Vagina (tissue), 2 donors: Measurements from ENCODE around the gene SMU1.

Source experiments
- POLR2A ChIP-seq, 2 donors: fragments of 450-650 bp; IDR thresholded peaks; one replicate each; pipeline ENCODE4 v1.6.1; 2017; ENCODE audit warnings: antibody characterized with exemption in 2 of 2, mild to moderate bottlenecking in 2 of 2, moderate library complexity in 2 of 2
- POLR2AphosphoS5 ChIP-seq, 2 donors: sonication (generic); formaldehyde crosslinking; IDR thresholded peaks; one replicate each; pipeline ENCODE4 v1.9.0; 2017; ENCODE audit warnings: antibody characterized with exemption in 2 of 2, mild to moderate bottlenecking in 2 of 2, low read depth in 1 of 2; ENCODE audit not compliant: insufficient read depth in 1 of 2
- TF ChIP-seq, protein P1 (sequence below), 3 experiments: fragments of 450-650 bp in 2 of 3; fragments of 200-600 bp in 1 of 3; sonication (generic) in 1 of 3; IDR thresholded peaks; one replicate each; pipeline ENCODE4 v1.5.1; 2017 to 2019; ENCODE audit warnings: antibody characterized with exemption in 3 of 3, mild to moderate bottlenecking in 2 of 3, moderate library complexity in 2 of 3

DNA sequence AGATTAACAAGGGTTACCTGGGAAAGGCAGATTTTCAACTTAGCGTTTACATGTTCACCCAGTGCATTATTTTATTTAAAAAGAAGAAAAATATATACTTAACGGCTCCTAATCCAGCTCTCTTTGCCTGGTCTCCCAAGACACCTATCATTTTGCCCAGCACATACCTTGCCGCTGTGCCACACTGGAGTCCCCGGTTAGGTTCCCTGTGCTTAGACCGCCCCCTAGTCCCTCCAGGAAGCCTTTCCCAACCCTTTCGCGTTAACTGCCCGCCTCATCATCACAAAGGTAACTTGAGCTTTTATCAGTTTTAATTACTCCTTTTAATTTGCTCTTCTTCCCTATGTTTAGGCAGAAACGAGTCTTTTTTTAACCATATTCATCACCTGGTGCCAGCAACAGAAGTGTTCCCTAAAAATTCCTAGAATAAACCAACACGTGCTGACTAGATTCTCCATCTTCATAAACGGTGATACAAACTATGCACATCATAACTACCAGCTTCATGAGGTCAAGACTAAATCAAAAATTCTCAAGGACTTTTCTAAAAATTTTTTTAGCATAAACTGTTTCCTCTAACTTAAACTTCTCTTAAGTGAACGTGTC, 31.7 kb downstream of the SMU1 start:
- TF ChIP-seq POLR2AphosphoS5 (IDR thresholded peaks at IDR 0.05; ENCODE audit: insufficient read depth in 1 of 2, low read depth in 1 of 2) (no peak), POLR2A (IDR thresholded peaks at IDR 0.05) (no peak)
- TF ChIP-seq, protein P1, sequence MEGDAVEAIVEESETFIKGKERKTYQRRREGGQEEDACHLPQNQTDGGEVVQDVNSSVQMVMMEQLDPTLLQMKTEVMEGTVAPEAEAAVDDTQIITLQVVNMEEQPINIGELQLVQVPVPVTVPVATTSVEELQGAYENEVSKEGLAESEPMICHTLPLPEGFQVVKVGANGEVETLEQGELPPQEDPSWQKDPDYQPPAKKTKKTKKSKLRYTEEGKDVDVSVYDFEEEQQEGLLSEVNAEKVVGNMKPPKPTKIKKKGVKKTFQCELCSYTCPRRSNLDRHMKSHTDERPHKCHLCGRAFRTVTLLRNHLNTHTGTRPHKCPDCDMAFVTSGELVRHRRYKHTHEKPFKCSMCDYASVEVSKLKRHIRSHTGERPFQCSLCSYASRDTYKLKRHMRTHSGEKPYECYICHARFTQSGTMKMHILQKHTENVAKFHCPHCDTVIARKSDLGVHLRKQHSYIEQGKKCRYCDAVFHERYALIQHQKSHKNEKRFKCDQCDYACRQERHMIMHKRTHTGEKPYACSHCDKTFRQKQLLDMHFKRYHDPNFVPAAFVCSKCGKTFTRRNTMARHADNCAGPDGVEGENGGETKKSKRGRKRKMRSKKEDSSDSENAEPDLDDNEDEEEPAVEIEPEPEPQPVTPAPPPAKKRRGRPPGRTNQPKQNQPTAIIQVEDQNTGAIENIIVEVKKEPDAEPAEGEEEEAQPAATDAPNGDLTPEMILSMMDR (IDR thresholded peaks at IDR 0.05) = no peak
